Coronary artery (tissue), 2 donors: ENCODE data around the gene NSG2.

Experiments
- DNase-seq: peaks from one replicate; pipeline ENCODE4 v3.0.0-alpha.2; 2017; ENCODE audit warnings: low spot score
- H3K27ac ChIP-seq, 2 donors: fragments of 200-600 bp; sonication (generic); one replicate each; pipeline ENCODE4 v1.5.1; 2016 to 2019
- H3K4me3 ChIP-seq: fragments of 200-600 bp; sonication (generic); 2 replicates; pipeline ENCODE4 v1.5.1; 2016; ENCODE audit warnings: mild to moderate bottlenecking, moderate library complexity
- TF ChIP-seq, protein P1 (sequence below): fragments of 200-600 bp; sonication (generic); IDR thresholded peaks from one replicate; pipeline ENCODE4 v1.5.1; 2019; ENCODE audit warnings: antibody characterized with exemption

NSG2 gene

DNA sequence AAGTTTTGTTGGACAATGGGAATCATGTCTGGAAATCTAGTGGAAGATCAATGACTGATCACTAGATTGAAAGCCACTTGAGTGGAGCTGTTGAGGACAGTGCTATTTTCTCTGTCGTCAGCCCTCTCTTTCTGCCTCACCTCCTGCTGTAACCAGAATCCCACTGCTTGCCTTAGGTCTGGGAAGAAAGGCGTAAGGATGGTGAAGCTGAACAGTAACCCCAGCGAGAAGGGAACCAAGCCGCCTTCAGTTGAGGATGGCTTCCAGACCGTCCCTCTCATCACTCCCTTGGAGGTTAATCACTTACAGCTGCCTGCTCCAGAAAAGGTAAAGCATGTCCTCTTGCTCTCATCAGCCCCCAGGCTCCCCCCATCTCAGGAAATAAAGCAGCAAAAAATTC, 1.1 kb downstream of the NSG2 start:
- H3K27ac ChIP-seq: no peak overlapping the region
- no peak overlapping the region for H3K4me3 ChIP-seq
- DNase-seq: no peak
- TF ChIP-seq, protein P1, sequence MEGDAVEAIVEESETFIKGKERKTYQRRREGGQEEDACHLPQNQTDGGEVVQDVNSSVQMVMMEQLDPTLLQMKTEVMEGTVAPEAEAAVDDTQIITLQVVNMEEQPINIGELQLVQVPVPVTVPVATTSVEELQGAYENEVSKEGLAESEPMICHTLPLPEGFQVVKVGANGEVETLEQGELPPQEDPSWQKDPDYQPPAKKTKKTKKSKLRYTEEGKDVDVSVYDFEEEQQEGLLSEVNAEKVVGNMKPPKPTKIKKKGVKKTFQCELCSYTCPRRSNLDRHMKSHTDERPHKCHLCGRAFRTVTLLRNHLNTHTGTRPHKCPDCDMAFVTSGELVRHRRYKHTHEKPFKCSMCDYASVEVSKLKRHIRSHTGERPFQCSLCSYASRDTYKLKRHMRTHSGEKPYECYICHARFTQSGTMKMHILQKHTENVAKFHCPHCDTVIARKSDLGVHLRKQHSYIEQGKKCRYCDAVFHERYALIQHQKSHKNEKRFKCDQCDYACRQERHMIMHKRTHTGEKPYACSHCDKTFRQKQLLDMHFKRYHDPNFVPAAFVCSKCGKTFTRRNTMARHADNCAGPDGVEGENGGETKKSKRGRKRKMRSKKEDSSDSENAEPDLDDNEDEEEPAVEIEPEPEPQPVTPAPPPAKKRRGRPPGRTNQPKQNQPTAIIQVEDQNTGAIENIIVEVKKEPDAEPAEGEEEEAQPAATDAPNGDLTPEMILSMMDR: no peak

DNA sequence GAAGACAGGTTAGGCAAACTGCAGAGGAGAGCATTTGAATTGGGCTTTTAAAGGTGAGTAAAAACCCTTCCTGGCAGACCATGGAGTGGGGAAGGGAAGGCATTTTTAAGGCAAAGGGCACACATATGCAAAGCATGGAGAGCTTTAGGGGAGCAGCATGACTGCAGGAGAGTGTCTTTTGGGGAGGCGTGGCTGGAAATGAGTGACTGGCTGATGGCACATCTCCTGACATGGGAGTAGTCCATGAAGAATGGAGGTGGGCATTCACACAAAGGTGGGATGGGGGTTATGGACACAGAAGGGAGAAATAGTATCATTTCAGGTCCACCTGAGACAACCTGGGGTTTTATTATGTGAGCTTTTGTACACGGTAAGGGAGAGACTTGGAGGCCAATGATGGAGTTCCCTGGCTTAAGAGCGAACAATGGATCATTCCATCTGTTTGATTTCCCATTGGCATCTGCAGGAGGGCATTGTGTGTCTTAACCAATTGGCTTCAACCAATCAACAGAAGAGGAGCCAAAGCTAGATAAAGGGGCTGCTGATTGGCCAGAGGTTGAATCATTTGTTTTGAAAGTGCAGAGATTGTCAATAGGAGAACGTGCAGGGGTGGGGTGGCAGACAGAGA, 2.1 kb downstream of the NSG2 start:
- no peak overlapping the region for H3K27ac ChIP-seq
- H3K4me3 ChIP-seq: no peak overlapping the region
- DNase-seq: no peak
- TF ChIP-seq, protein P1: no peak

DNA sequence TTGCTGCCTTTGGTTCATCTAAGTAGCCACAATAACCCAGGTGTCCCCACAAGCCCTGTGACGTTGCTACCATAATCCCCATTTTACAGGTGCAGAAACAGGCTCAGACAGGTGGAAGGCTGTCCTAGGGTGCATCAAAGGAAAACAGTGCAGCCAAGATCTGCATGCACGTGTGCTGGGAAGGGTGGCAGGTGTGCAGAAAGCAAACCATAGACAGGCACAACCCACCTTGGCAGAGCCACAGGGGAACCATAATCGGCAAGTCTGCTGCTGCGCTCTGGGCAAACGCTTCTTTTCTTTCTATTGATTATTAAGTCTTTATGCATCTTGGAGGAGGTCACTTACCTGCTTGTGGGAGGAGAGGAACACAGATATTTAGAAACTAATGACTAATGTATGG, 7.1 kb downstream of the NSG2 start:
- no peak for DNase-seq
- H3K4me3 ChIP-seq: no peak overlapping the region
- no peak overlapping the region for H3K27ac ChIP-seq
- TF ChIP-seq, protein P1: no peak

DNA sequence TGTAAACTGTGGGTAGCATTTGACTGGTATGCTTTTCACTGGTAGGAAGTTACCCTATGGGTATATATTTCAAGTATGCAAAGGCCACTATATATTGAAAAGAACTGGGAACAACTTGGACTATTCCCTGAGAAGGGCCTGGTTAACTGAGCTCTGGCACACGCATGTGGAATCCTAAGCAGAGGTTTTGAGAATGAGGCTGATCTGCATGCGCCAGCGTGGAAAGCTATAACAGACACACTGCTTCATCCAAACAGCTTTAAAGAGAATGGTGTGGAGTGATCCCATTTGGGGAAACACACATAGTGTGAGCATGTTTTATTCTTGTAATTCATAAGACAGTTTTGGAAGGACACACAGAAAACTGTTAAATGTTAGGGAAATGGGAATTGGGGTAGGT, 8.4 kb downstream of the NSG2 start:
- H3K27ac ChIP-seq: no peak overlapping the region
- no peak overlapping the region for H3K4me3 ChIP-seq
- no peak for DNase-seq
- TF ChIP-seq, protein P1: no peak

DNA sequence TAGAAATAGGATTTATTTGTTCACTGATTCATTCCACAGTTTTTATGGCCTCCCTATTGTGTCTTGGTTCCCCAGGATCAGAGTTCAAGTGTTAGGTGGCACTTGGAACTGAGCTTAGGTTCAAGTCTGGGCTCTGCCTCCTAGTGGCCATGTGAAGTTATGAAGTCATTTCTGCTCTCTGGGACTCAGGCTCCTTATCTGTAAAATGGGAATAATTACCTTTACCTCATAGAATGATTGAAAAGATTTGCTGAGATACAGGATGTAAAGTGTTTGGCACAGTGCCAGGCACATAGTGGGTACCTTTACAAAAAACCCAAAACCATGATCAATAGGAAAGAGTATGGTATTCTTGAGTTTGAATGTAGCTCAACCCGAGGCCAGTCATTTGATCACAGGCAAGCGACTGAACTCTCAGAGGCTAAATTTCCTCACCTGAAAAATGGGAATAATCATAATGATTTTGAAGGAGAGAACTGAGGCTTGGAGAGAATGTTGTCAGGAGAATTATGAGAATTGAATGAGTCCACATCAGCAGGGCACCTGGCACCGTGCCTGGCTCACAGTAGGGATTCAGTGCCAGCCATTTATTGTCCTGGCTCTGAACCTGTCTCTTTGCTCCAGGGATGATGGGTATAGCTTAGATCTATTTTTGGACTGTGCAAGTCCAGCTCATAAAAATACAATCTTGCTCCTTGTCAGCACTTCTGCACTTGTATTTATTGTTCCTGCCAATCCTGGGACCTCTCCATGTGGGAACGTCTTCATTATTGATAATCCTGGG, 10.8 kb downstream of the NSG2 start:
- DNase-seq: no peak
- Histone ChIP-seq H3K4me3 (no peak overlapping the region), H3K27ac (no peak overlapping the region)
- TF ChIP-seq, protein P1: no peak

DNA sequence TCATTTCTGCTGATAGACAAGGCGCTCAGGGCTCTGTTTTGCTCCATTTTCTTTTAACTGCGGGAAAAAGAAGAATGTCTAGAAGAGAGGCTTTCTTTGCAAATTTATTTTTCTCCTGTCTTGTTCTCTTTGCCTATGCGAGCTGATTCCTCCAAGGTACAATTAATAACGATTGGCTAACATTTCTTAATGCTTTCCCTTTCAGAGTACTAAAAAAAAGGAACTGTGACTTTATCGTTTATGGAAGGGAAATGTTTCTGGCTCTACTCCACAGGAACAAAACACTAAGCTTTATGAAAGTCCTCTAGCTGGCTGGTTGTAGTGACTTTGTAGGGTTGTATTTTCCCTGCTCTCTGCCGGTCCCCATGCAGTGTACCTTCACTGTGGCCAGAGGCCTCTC, 11.7 kb downstream of the NSG2 start:
- Histone ChIP-seq H3K4me3 (no peak overlapping the region), H3K27ac (no peak overlapping the region)
- TF ChIP-seq, protein P1: no peak
- no peak for DNase-seq
